Gastroesophageal sphincter (tissue), 4 donors: ENCODE results near the gene PUS3. TPM values are rescaled to one million over a fixed set of nuclear protein-coding genes. Genes with fewer than 3 reads are reported as not detected.
A peak's percentile ranks its signal among the peaks of the same experiment; 100 is the strongest.

Experiments
- ATAC-seq: fragments of 150-250 bp; one replicate; pipeline ENCODE4 v1.9.1; 2016; ENCODE audit warnings: mild to moderate bottlenecking, moderate library complexity
- H3K27ac ChIP-seq, 4 donors: fragments of 200-600 bp; sonication (generic) in 3 of 4; 1 replicate in 3 of 4; 2 replicates in 1 of 4; pipeline ENCODE4 v1.5.1; 2016 to 2019
- H3K27me3 ChIP-seq: fragments of 200-600 bp; sonication (generic); one replicate; pipeline ENCODE4 v1.5.1; 2019
- H3K36me3 ChIP-seq, 2 donors: fragments of 200-600 bp; sonication (generic); one replicate each; pipeline ENCODE4 v1.5.1; 2019; ENCODE audit warnings: control low read depth in 1 of 2
- H3K4me1 ChIP-seq, 3 donors: fragments of 200-600 bp; sonication (generic); 1 replicate in 2 of 3; 2 replicates in 1 of 3; pipeline ENCODE4 v1.5.1; 2016 to 2019; ENCODE audit warnings: control low read depth in 2 of 3
- H3K4me3 ChIP-seq, 2 donors: fragments of 200-600 bp; sonication (generic); one replicate each; pipeline ENCODE4 v1.5.1; 2019; ENCODE audit warnings: mild to moderate bottlenecking in 1 of 2, moderate library complexity in 1 of 2
- H3K9me3 ChIP-seq, 3 donors: fragments of 200-600 bp; sonication (generic); one replicate each; pipeline ENCODE4 v1.5.1; 2017 to 2019; ENCODE audit warnings: control low read depth in 2 of 3
- EP300 ChIP-seq: sonication (generic); formaldehyde crosslinking; IDR thresholded peaks from one replicate; pipeline ENCODE4 v1.6.1; 2017; ENCODE audit warnings: antibody characterized with exemption, mild to moderate bottlenecking
- POLR2A ChIP-seq, 2 donors: fragments of 450-650 bp; IDR thresholded peaks; one replicate each; pipeline ENCODE4 v1.6.1; 2017; ENCODE audit warnings: antibody characterized with exemption in 2 of 2, mild to moderate bottlenecking in 2 of 2, moderate library complexity in 1 of 2
- POLR2AphosphoS5 ChIP-seq: sonication (generic); formaldehyde crosslinking; IDR thresholded peaks from one replicate; pipeline ENCODE4 v1.6.1; 2017; ENCODE audit warnings: antibody characterized with exemption
- WGBS, 2 donors: methylation state at CpG; one replicate each; pipeline ENCODE4 v1.1.5; 2018; ENCODE audit warnings: low coverage in 1 of 2; 5-methylcytosine and 5-hydroxymethylcytosine counted together
- total RNA-seq, 4 donors: library from RNA; depleted of rRNA; stranded (reverse); fragments of >200 nt; gene quantifications; one replicate each; pipeline ENCODE4 v1.1.0, GENCODE V29; 2016
- TF ChIP-seq, protein P1 (sequence below), 4 experiments: fragments of 200-600 bp in 2 of 4; fragments of 450-650 bp in 2 of 4; sonication (generic) in 1 of 4; IDR thresholded peaks; one replicate each; pipeline ENCODE4 v1.5.1; 2017 to 2019; ENCODE audit warnings: antibody characterized with exemption in 4 of 4, mild to moderate bottlenecking in 2 of 4, moderate library complexity in 2 of 4

Gene PUS3
- total RNA-seq, 4 donors from 2014 or later, result 7.8 to 15.9 (median 9.1) TPM

GRCh38 chr11:125943661-125944349 is 40.8 kb upstream of the PUS3 start:
- no peaks in the 10 kb centered on the region for H3K36me3 ChIP-seq
- ATAC-seq, result no peak
- no peak overlapping the region for H3K4me3 ChIP-seq

GRCh38 chr11:125942771-125943428 is 39.9 kb upstream of the PUS3 start:
- Histone ChIP-seq H3K9me3 (no peaks in the 10 kb centered on the region), H3K4me1 (peaks cover 0 to 15% (median 9%) of the 10 kb centered on the region in 3 donors), H3K36me3 (no peaks in the 10 kb centered on the region), H3K27ac (no peak overlapping the region), H3K4me3 (no peak overlapping the region), H3K27me3 (no peaks in the 10 kb centered on the region)
- ATAC-seq, result no peak
- WGBS, 2 donors, result 85 to 100% methylated on average over 3 to 7 of the region's 12 CpGs
- TF ChIP-seq, protein P1, sequence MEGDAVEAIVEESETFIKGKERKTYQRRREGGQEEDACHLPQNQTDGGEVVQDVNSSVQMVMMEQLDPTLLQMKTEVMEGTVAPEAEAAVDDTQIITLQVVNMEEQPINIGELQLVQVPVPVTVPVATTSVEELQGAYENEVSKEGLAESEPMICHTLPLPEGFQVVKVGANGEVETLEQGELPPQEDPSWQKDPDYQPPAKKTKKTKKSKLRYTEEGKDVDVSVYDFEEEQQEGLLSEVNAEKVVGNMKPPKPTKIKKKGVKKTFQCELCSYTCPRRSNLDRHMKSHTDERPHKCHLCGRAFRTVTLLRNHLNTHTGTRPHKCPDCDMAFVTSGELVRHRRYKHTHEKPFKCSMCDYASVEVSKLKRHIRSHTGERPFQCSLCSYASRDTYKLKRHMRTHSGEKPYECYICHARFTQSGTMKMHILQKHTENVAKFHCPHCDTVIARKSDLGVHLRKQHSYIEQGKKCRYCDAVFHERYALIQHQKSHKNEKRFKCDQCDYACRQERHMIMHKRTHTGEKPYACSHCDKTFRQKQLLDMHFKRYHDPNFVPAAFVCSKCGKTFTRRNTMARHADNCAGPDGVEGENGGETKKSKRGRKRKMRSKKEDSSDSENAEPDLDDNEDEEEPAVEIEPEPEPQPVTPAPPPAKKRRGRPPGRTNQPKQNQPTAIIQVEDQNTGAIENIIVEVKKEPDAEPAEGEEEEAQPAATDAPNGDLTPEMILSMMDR (IDR thresholded peaks at IDR 0.05), result no peak
- TF ChIP-seq EP300 (no peak), POLR2A (IDR thresholded peaks at IDR 0.05) (no peak), POLR2AphosphoS5 (no peak)

More at GRCh38 chr11:125943661-125944349, 40.8 kb upstream of the PUS3 start:
- H3K9me3 ChIP-seq, result no peaks in the 10 kb centered on the region
- TF ChIP-seq POLR2AphosphoS5 (no peak), EP300 (no peak), POLR2A (IDR thresholded peaks at IDR 0.05) (no peak)
- TF ChIP-seq, protein P1 (IDR thresholded peaks at IDR 0.05), result no peak
- WGBS, 2 donors, result 88 to 98% methylated on average over 7 to 9 of the region's 9 CpGs
- peaks cover 0 to 8% (median 5%) of the 10 kb centered on the region in 3 donors for H3K4me1 ChIP-seq
- no peaks in the 10 kb centered on the region for H3K27me3 ChIP-seq
- no peak overlapping the region for H3K27ac ChIP-seq

- TF ChIP-seq POLR2A (IDR thresholded peaks at IDR 0.05), result no peak
- no peak for TF ChIP-seq EP300
- TF ChIP-seq, protein P1 (IDR thresholded peaks at IDR 0.05), result peak in 2 of 4 experiments; percentile 30 to 66
- TF ChIP-seq POLR2AphosphoS5, result no peak
Observed at GRCh38 chr11:125941619-125942611, 38.9 kb upstream of the PUS3 start.

GRCh38 chr11:125941267-125941618 is 38.2 kb upstream of the PUS3 start:
- H3K36me3 ChIP-seq, result no peaks in the 10 kb centered on the region
- 80 to 83% methylated on average over 3 to 4 of the region's 4 CpGs for WGBS, 2 donors
- H3K9me3 ChIP-seq, result no peaks in the 10 kb centered on the region
- no peak overlapping the region for H3K4me3 ChIP-seq
- ATAC-seq, result no peak
- no peaks in the 10 kb centered on the region for H3K27me3 ChIP-seq
- no peak overlapping the region for H3K27ac ChIP-seq
- TF ChIP-seq, protein P1 (IDR thresholded peaks at IDR 0.05), result no peak
- TF ChIP-seq EP300 (no peak), POLR2AphosphoS5 (no peak)
- H3K4me1 ChIP-seq, result peaks cover 0 to 15% (median 9%) of the 10 kb centered on the region in 3 donors

More at GRCh38 chr11:125941619-125942611, 38.9 kb upstream of the PUS3 start:
- Histone ChIP-seq H3K27me3 (no peaks in the 10 kb centered on the region), H3K36me3 (no peaks in the 10 kb centered on the region), H3K9me3 (no peaks in the 10 kb centered on the region), H3K4me1 (peaks cover 0 to 15% (median 9%) of the 10 kb centered on the region in 3 donors), H3K4me3 (no peak overlapping the region), H3K27ac (no peak overlapping the region)
- 60 to 66% methylated on average over 7 to 11 of the region's 20 CpGs for WGBS, 2 donors
- no peak for ATAC-seq
